ENCODE results near the gene ATF4.

ATF4 gene

DNA sequence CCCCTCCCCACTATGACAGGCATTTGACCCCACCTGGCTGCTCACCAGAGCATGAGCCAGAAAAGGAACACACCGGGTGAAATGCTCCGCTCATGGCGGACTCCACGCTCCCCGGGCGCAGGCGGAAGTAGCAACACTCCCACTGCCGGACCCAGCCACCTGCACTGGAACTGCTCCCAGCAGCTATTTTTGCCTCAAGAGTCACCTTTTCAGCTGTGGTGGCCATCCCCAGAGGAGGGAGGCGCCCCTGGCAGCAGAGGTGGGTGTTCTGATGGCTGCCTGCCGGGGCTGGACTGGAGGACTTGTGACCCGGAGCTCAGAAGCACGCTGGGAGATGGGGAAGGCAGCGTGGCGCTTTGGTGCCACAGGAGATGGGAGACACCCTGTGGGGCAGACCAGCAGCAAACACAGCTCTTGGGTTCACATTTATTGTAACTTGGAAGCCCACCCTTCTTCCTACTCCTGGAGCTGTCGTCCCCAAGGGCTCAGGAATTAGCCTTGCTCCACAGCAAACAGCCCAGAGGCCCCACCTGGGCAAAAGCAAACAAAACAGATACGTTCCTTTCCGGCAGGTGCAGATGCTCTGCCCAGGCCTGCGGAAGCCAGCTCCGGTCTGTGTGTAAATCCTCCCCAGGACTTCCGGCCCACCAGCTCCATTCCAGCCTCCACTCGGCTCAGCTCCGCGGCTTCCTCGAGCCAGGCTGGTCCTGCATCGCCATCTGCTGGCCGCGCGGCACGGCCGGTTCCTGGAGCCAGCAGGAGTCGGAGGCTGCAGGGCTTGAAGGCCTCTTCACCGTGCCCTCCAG is 8.5 kb downstream of the ATF4 start:
- peak; percentile 87 for DNase-seq (ENCODE audit: low read depth in 2 of 2)

DNA sequence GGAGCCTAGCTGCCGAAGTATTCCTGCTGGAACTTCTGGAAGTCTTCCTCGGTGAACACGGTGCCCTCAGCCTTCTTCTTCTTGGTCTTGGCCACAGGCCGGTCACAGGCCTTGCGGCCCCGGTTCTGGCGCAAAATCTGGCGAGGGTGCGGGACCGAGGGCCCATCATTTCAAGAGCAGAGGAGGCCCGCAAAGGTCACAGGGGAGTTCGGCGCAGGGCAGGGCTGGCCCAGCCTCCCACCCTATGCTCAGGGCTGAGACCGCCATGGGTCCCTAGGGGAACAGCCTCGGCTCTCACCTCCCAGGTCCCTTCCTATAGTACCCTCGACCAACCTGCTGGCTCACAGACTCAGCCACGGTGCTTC is 9.1 kb downstream of the ATF4 start:
- no peak for DNase-seq (ENCODE audit: low read depth in 2 of 2)

GRCh38 chr22:39530116-39530515 is 9.8 kb downstream of the ATF4 start:
- DNase-seq (ENCODE audit: low read depth in 2 of 2) = no peak

DNA sequence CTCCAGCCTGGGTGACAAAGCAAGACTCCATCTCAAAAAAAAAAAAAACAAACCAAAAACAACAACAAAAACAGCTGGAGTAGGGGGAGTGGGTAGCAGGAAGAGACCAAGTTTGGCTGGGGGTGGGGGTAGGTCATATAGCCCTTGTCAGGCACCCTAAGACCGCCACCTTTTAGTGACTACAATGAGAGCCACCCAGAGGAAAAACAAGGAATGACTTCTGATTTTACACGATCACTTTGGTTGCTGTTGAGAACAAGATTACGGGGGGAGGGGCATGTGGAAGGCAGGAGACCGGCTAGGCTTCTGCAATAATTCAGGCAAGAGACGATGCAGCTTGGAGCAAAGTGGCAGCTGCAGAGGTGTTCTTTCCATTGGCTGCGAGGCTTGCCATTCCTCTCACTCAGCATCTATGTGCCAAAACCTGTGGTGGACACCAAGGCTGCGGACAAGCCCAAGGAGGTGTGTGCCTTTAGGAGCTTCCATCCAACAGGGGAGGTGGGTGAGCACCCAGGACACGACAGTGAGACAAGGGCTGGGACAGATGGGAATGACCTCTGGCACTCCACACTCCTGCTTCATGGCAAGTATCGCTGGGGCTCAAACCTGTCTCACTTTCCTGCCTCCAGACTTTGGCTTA is 10.4 kb downstream of the ATF4 start:
- peak in 1 of 2 donors; percentile 16 for DNase-seq (ENCODE audit: low read depth in 2 of 2)

- DNase-seq (ENCODE audit: low read depth in 2 of 2) = peak; percentile 97 to 99
Measured at GRCh38 chr22:39532215-39533073, 12.1 kb downstream of the ATF4 start, which contains the start of gene RPS19BP1. TSS of gene RPS19BP1 (minus strand) at chr22:39532748. CDS start at chr22:39532738, 10 bp downstream.

DNA sequence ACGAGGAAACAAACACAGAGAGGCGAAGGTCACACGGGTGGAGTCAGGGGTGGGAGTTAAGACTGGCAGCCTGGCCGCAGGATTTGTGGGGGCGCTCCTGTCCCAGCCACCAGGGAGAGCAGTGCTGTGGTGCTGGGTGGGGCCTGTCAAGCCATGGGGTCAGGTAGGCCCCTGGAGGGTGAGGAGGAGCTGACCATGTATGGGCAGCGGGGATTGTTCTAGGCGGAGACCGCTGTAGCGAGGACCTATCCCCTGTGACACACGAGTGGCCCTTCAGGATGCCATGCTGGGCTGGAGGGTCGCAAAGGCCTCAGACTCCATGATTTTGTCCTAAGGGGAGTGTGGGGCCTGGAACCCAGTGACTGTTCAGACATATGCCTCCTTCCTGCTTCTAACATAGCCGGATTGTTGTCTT is 13.7 kb downstream of the ATF4 start:
- DNase-seq (ENCODE audit: low read depth in 2 of 2) = no peak

- DNase-seq (ENCODE audit: low read depth in 2 of 2) = peak; percentile 76 to 90
Measured at GRCh38 chr22:39534591-39535356, 14.4 kb downstream of the ATF4 start.

DNA sequence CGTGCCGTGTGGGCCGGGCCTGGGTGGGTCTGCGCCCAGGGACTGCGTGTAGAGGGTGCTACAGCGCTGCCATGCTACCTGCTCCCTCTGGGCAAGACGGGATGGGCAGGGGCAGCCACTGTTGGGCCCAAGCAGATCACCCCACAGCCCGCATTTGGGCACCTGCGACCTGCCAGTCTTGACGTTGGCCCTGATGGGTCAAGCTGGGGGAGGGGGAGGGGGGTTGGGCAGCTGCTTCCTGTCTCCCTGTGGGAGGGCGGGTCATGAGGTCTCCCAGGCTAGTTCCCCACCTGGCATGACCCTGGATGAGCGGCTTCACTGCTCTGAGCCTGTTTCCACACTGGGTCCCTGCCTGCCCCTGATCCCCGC is 15.0 kb downstream of the ATF4 start:
- no peak for DNase-seq (ENCODE audit: low read depth in 2 of 2)

- DNase-seq (ENCODE audit: low read depth in 2 of 2) = no peak
Measured at GRCh38 chr22:39535831-39536449, 15.6 kb downstream of the ATF4 start.

- DNase-seq (ENCODE audit: low read depth in 2 of 2) = no peak
Measured at GRCh38 chr22:39536711-39537110, 16.3 kb downstream of the ATF4 start.

DNA sequence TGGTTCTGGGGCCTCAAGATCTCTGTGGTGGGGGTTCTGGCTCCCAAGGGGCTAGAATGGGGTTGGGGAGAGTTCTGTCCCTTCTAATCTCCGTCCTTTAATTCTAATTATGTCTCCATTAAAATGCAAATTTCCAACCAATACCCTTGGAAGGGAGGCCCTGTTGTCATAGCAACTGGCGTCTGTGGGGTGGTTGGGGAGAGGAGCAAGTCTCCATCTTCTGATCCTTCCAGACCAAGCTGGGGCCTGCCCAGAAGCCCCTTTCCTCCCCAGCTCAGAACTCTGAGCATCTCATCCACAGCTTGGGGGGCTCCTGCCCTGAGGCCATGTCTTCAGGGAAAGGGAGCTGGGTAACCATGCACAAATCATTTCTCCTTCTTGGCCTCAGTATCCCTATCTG is 17.6 kb downstream of the ATF4 start:
- no peak for DNase-seq (ENCODE audit: low read depth in 2 of 2)

DNA sequence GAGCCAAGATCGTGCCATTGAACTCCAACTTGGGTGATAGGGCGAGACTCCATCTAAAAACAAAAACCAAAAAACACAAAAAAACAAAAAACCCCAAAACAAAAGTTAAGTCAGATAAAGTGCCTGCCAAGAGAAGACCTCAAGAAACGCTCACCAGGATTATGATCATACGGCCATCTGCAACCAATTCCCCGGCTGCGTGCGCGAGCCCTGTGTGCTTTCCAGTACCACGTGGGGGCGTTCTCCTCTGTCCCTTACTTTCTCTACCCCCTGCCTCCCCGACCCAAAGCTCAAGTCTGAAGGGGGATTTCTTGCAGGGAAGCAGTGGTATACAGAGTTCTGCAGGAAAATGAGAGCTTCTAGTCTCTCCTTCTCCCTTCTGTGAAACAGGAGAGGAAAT is 22.7 kb downstream of the ATF4 start:
- DNase-seq (ENCODE audit: low read depth in 2 of 2) = no peak

DNA sequence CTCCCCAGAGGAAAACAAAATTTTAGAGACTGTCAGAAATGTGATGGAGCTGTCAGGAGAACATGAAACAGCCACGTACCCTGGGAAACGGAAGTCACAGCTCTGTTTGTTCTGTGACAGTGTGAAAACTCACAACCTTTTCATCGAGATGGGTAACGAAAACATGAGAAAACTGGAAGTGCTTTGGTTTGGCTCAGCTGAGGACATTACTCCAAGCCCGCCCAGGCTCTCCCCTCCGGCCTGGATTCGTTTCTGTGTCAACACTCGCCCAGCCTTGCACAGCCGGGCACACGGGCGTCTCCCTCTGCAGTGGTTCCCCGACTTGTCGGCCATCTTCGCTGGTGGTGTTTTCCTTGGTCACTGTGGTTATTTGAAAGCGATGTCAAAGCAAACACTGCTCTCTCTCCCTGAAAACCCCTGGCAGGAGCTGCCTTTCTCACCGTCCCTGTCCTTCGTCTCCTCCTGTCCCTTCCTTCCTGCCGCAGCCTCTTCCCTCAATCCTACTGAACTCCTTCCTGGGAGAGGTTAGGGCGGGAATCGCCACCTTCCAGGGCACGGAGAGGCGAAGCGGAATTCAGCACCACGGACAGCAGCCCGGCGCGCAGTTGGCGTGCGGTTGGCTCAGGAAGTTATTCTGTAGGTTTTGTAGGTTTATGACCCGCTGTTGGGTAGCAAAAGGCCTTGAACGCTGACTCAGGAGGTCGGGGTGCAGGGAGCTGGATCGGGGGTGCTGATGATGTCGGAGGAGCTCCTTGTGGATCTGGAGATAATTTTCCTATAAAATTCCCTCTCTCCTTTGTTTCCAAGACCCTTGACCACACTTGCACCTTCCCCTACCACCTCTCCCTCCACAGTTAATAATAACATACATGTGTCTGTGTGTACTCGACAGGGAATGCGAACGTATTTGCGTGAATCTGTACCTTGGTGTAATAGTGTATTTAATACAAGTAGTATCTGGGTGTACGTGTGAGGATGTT is 25.3 kb downstream of the ATF4 start:
- peak; percentile 50 to 67 for DNase-seq (ENCODE audit: low read depth in 2 of 2)

DNA sequence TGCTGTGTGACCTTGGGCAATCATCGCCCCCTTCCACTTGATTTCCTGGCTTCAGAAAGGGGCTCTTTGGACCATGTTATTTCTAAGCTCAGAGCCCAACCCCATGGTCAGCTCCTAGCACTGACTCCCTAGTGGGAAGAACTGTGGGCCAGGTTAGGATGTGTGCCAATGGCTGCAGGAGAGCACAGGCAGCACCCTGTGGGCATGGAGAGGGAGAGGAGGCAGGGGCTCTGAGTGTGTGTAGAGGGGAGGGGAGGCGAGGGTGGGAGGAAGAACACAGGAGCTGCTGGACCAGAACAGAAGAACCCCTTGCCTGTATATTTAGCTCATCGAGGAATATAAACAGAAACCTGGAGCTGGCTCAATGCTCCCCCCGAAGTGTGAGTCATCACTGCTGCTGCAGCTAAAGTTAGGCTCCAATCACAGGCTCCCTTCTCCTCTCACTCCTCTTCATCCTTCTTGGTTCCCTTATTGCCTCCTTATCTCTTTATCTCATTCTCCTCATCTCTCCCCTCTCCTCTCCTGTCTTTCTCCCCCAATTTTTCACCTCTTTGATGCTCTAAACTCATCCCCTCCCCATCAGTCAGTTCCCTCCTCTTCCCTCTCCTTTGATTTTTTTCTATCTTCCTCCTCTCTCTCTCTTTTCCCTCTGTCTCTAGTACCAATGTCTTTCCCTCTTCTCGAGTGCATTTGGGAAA is 26.7 kb downstream of the ATF4 start:
- DNase-seq (ENCODE audit: low read depth in 2 of 2) = no peak

DNA sequence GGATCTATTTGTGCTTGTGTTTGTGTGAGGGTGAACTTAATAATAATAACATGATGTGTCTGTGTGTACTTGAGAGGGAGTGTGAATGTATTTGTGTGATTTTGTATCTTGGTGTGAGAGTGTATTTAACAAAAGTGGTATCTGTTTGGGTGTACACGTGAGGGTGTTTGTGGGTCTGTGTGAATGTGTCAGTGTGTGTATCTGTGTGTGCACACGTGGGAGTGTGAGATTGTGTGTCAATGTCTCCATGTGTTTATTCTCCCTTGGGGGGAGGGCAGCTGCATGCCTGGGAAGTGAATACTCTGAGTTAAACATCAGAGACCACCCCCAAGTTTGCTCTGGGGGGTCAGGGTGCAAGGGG is 27.2 kb downstream of the ATF4 start:
- no peak for DNase-seq (ENCODE audit: low read depth in 2 of 2)

DNA sequence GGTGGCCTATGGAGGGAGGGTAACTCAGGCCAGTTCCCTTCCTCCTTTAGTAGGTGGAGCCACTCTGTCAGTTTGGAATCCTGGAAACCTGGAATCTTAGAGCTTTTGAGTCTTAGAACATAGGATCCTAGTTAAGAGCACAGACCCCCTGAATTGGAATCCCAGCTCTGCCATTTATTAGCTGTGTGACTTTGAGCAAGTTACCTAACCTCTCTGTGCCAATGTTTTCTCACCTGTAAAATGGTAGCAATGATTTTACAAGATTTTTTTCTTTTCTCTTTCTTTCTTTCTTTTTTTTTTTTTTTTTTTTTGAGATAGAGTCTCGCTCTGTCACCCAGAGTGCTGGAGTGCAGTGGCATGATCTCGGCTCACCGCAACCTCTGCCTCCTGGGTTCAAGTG is 33.1 kb downstream of the ATF4 start:
- DNase-seq (ENCODE audit: low read depth in 2 of 2) = no peak

GRCh38 chr22:39554151-39554550 is 33.8 kb downstream of the ATF4 start:
- DNase-seq (ENCODE audit: low read depth in 2 of 2) = no peak

DNA sequence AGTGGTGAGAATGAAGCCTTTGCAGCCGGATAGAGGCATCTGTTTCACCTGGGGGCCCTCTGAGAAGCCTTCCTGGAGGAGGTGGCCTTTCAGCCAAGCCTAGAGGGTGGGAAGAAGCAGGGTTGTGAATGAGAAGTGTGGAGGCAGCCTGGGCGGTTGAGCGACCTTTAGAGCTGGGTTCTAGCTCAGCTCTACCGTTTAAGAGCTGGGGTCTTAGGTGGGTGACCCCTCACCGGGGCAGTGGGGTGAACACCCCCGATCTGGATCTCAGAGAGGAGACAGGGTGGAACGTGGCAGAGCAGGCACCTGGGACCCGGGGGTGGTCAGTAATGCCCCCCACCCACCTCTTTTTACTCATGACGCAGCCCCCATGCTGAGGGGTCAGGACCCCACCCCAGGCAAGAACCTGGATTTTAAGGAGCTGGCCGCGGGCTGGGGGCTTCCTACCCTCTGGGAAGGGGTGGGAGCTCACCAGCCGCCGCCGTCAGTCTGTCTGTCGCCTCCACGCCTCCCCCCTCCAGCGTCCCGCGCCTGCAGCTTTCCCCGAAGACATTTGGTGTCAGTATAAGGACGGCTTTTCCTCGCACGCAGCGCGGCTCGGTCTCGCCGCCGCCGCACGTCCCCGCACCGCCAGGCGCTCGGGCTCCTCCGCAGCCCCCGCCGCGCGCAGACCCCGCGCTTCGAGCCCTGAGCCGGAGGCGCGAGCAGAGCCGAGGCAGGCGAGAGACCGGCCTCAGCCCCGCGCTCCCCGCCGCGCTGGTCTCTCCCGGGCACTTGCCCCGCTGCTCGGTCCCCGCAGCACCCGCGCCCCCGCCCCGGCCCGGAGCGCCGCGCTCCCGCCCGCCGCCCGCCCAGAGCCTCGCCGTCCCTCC is 36.8 kb downstream of the ATF4 start:
- DNase-seq (ENCODE audit: low read depth in 2 of 2) = peak in 1 of 2 donors; percentile 26

Measured in stimulated activated CD4-positive, alpha-beta T cell treated with anti-CD3 and anti-CD28 coated beads, Interleukin-4, amount 100 ng/mL, for 48 hours (primary cell).